ENCODE data around the gene MINDY3.

MINDY3 gene

DNA sequence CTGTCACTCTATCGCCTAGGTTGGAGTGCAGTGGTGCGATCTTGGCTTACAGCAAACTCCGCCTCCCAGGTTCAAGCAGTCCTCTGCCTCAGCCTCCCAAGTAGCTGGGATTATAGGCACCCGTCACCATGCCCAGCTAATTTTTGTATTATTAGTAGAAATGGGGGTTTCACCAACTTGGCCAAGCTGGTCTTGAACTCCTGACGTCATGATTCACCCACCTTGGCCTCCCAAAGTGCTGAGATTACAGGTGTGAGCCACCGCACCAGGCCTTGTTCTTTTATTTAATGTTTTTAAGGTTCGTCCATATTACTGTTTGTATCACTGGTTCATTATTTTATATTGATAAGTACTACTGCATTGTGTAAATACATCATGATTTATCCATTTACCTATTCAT lies 130.4 kb downstream of the MINDY3 start:
- no peak for DNase-seq

Measured in CD4-positive, alpha-beta T cell treated with Interleukin-10 for 1 hour (primary cell).